Stimulated activated CD4-positive, alpha-beta T cell treated with anti-CD3 and anti-CD28 coated beads, TNF-alpha, amount 100 ng/mL, for 48 hours (primary cell): Measurements from ENCODE around the gene GPR4.
A peak's percentile ranks its signal among the peaks of the same experiment; 100 is the strongest.
"Not testable (repeated sequence)": the region's sequence is repeated elsewhere in the genome, so short reads cannot be mapped to it uniquely, and the experiment has no call there.

ENCODE experiments used
- DNase-seq, 3 donors: peaks; one replicate each; pipeline ENCODE4 v3.0.0-alpha.2; 2020; ENCODE audit warnings: low read depth in 3 of 3

GPR4 gene

GRCh38 chr19:45601524-45602374, at the start of gene GPR4:
Gene GPR4, minus strand, starts transcription at chr19:45602212. Its CDS starts 10,346 bp downstream, at chr19:45591866.
- DNase-seq, result no peak

GRCh38 chr19:45650722-45651121, 48.7 kb upstream of the GPR4 start:
- DNase-seq, result no peak

- no peak for DNase-seq
Measured at GRCh38 chr19:45646345-45646698, 44.3 kb upstream of the GPR4 start.

- peak; percentile 68 to 80 (median 79) for DNase-seq
Measured at GRCh38 chr19:45645631-45646344, 43.8 kb upstream of the GPR4 start.

- DNase-seq, result peak in 1 of 3 donors; percentile 27
Measured at GRCh38 chr19:45645068-45645630, 43.1 kb upstream of the GPR4 start.

GRCh38 chr19:45643927-45644771, 42.1 kb upstream of the GPR4 start:
- DNase-seq, result no peak

- DNase-seq, result peak; percentile 91 to 94 (median 94)
Measured at GRCh38 chr19:45643024-45643926, 41.3 kb upstream of the GPR4 start.

- DNase-seq, result peak; percentile 82 to 85 (median 84)
Measured at GRCh38 chr19:45641274-45642105, 39.5 kb upstream of the GPR4 start.

GRCh38 chr19:45640849-45641273, 38.8 kb upstream of the GPR4 start:
- DNase-seq, result peak; percentile 35 to 46 (median 42)

- DNase-seq, result no peak
Measured at GRCh38 chr19:45638930-45639729, 37.1 kb upstream of the GPR4 start, which contains the start of gene EML2. Gene EML2, minus strand, starts transcription at chr19:45639397. Its CDS starts 21 bp downstream, at chr19:45639376.

- no peak for DNase-seq
Measured at GRCh38 chr19:45637890-45638667, 36.1 kb upstream of the GPR4 start.

GRCh38 chr19:45636902-45637301, 34.9 kb upstream of the GPR4 start:
- no peak for DNase-seq

- no peak for DNase-seq
Measured at GRCh38 chr19:45636275-45636674, 34.3 kb upstream of the GPR4 start.

- DNase-seq, result peak in 1 of 3 donors; percentile 32
Measured at GRCh38 chr19:45632468-45633196, 30.6 kb upstream of the GPR4 start.

GRCh38 chr19:45630463-45630862, 28.5 kb upstream of the GPR4 start:
- DNase-seq, result no peak

GRCh38 chr19:45629704-45630103, 27.7 kb upstream of the GPR4 start:
- DNase-seq, result no peak

GRCh38 chr19:45628219-45628618, 26.2 kb upstream of the GPR4 start:
- not testable (repeated sequence) for DNase-seq
